ENCODE measurements around the gene PRODH2. TPM values are rescaled to one million over a fixed set of nuclear protein-coding genes. Genes with fewer than 3 reads are reported as not detected.

PRODH2 gene
- total RNA-seq, 4 donors from 2014 or later: not detected

DNA sequence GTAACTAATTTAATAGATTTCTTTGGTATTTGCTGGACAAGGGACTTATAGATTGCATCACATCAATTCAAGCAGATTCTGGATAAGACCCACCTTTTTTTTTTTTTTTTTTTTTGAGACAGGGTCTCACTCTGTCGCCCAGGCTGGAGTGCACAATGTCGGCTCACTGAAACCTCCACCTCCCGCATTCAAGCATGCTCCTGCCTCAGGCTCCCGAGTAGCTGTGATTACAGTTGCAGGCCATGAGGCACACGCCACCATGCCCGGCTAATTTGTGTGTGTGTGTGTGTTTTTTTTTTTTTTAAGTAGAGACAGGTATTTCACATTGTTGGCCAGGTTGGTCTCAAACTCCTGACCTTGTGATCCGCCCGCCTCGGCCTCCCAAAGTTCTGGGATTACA is 4.2 kb upstream of the PRODH2 start:
- intact Hi-C loops (cut with DNase I; ENCODE audit: low total_unique reads): no loop called here
- no peak overlapping the region for H3K4me3 ChIP-seq (ENCODE audit: low read depth, poor library complexity, severe bottlenecking)
- DNase-seq (ENCODE audit: low spot score in 2 of 2): no peak
- TF ChIP-seq, protein P1, sequence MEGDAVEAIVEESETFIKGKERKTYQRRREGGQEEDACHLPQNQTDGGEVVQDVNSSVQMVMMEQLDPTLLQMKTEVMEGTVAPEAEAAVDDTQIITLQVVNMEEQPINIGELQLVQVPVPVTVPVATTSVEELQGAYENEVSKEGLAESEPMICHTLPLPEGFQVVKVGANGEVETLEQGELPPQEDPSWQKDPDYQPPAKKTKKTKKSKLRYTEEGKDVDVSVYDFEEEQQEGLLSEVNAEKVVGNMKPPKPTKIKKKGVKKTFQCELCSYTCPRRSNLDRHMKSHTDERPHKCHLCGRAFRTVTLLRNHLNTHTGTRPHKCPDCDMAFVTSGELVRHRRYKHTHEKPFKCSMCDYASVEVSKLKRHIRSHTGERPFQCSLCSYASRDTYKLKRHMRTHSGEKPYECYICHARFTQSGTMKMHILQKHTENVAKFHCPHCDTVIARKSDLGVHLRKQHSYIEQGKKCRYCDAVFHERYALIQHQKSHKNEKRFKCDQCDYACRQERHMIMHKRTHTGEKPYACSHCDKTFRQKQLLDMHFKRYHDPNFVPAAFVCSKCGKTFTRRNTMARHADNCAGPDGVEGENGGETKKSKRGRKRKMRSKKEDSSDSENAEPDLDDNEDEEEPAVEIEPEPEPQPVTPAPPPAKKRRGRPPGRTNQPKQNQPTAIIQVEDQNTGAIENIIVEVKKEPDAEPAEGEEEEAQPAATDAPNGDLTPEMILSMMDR (IDR thresholded peaks at IDR 0.05): no peak
- no peak for TF ChIP-seq POLR2A (IDR thresholded peaks at IDR 0.05)
- 70 to 71% methylated on average over 9 of the region's 9 CpGs for WGBS, 2 donors

DNA sequence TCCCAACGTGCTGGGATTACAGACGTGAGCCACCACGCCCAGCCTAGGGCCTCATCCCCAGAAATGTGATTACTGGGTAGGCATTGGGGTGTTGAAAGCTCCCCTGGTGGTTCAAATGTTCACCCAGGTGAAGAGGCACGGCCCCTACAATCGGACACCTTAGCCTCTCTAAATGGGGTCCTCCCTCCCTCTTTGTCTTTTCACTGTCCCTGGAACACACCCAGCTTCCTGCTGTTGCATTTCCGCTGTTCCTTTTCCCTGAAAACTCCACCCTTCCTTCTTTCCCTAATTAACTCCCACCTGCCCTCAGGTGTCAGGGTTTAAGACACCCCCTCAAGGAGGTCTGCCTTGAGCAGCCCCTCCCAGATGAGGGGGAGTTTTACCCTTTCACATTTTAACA is 3.6 kb upstream of the PRODH2 start:
- intact Hi-C loops (cut with DNase I; ENCODE audit: low total_unique reads): no loop called here
- H3K4me3 ChIP-seq (ENCODE audit: low read depth, poor library complexity, severe bottlenecking): no peak overlapping the region
- TF ChIP-seq, protein P1 (IDR thresholded peaks at IDR 0.05): no peak
- no peak for TF ChIP-seq POLR2A (IDR thresholded peaks at IDR 0.05)
- DNase-seq (ENCODE audit: low spot score in 2 of 2): no peak
- WGBS, 2 donors: 30 to 32% methylated on average over 6 of the region's 6 CpGs

DNA sequence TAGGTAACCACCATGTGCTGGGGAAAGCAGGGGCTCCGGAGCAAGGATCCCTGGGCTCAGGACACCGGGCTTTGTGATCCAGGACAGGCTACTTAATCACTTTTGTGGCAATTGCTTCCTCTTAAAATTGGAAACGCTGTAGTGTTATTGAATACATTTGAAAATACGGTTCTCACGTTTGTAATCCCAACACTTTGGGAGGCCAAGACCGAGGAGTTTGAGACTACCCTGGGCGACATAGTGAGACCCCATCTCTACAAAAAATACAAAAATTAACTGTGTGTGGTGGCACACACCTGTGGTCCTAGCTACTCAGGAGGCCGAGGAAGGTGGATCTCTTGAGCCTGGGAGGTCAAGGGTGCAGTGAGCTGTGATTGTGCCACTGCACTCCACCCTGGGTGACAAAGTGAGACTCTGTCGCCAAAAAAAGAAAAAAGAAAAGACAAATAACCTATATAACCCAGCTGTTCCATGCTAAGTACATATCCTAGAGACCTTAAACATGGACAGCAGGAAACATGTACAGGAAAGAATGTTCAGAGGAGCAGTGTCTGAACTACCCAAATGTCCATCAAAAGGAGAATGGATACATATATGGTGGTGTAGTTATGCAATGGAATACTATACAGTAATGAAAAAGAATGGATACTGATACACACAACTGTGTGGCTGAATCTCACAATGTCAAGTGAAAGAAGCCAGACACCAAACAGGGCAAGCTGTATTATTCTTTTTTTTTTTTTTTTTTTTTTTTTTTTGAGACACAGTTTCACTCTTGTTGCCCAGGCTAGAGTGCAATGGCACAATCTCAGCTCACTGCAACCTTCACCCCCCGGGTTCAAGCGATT is 622 bp upstream of the PRODH2 start:
- no peak for TF ChIP-seq POLR2A (IDR thresholded peaks at IDR 0.05)
- TF ChIP-seq, protein P1 (IDR thresholded peaks at IDR 0.05): no peak
- 84 to 86% methylated on average over 11 of the region's 11 CpGs for WGBS, 2 donors
- intact Hi-C loops (cut with DNase I; ENCODE audit: low total_unique reads): no loop called here
- DNase-seq (ENCODE audit: low spot score in 2 of 2): no peak
- H3K4me3 ChIP-seq (ENCODE audit: low read depth, poor library complexity, severe bottlenecking): no peak overlapping the region

DNA sequence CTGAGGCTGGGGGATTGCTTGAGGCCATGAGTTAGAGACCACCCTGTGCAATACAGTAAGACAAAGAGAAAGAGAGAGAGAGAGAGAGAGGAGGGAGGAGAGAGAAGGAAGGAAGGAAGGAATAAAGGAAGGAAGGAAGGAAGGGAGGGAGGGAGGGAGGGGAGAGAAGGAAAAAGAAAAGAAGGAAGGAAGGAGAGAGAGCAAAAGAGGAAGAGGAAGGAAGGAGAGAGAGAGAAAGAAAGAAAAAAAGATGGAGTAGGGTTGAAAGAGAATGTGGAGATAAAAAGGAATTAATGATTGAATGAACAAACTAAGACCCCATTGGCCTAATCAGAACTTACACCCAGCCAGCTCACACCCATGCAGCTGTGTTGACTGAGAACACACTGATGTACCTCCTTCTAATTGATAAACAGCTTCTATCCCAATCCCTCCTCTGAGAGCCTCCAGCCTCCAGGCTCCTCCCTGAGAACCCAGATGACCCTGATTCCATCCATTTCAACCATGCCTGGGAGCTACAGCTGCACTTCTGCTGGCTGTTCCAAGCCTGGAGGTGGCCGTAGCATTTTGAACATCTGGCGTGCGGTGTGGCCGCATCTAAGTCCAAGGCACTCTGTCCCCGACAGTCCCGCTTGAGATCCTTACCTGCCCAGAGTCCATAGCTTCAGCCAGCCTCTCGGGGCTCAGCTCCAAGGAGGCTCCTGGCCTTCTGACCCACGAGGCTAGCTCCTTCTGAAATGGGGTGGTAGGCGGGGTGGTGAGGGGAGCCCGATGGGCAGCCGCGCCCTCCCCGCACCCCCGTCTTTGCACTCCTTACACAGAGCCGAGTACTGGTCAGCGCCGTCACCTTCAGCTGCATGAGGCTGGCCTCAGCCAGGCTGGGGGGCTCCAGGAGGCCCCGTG is 1.1 kb downstream of the PRODH2 start:
- TF ChIP-seq, protein P1 (IDR thresholded peaks at IDR 0.05): no peak
- no peak for TF ChIP-seq POLR2A (IDR thresholded peaks at IDR 0.05)
- DNase-seq (ENCODE audit: low spot score in 2 of 2): no peak
- 66 to 73% methylated on average over 5 to 18 of the region's 18 CpGs for WGBS, 2 donors
- intact Hi-C loops (cut with DNase I; ENCODE audit: low total_unique reads): no loop called here
- H3K4me3 ChIP-seq (ENCODE audit: low read depth, poor library complexity, severe bottlenecking): no peak overlapping the region

DNA sequence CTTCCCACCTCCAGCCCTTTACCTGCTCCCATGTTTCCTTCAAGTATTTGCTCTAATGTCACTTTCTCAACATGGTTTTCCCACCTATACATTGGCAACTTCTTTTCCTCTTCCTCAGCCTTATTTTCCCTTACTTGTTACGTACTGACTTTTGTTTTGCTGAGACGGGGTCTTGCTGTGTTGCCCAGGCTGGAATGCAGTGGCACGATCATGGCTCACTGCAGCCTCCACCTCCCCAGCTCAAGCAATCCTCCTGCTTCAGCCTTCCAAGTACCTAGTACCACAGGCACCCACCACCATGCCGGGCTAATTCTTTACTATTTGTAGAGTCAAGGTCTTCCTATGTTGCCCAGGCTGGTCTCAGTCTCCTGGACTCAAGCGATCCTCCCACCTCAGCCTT is 5.0 kb downstream of the PRODH2 start:
- WGBS, 2 donors: 88 to 91% methylated on average over 5 of the region's 5 CpGs
- H3K4me3 ChIP-seq (ENCODE audit: low read depth, poor library complexity, severe bottlenecking): no peak overlapping the region
- no peak for TF ChIP-seq POLR2A (IDR thresholded peaks at IDR 0.05)
- TF ChIP-seq, protein P1 (IDR thresholded peaks at IDR 0.05): no peak
- intact Hi-C loops (cut with DNase I; ENCODE audit: low total_unique reads): no loop called here
- no peak for DNase-seq (ENCODE audit: low spot score in 2 of 2)
